K562 (cell line): ENCODE measurements around the gene EAPP. TPM values are rescaled to one million over a fixed set of nuclear protein-coding genes. Genes with fewer than 3 reads are reported as not detected.
"Not testable (repeated sequence)": the region's sequence is repeated elsewhere in the genome, so short reads cannot be mapped to it uniquely, and the experiment has no call there.

Source experiments
- ATAC-seq: fragments of 200-7000 bp; cut with Tn5 transposase; 3 replicates; pipeline ENCODE4 v1.9.1; 2020; ENCODE audit warnings: moderate library complexity
- BruUV-seq: library from RNA; stranded (reverse); fragments of 400-500 nt; replicated peaks from 2 replicates; lab custom pipeline; 2021; lab: Mats Ljungman, UMichigan
- CTCF ChIA-PET: fragments of 300-600 bp; formaldehyde crosslinking; extraction: SDS; loops from one replicate; lab custom pipeline; 2021; ENCODE audit warnings: low intra/inter-chr PET ratio; lab: Yijun Ruan, JAX
- POLR2A ChIA-PET: fragments of 300-600, 350-650 bp; sonication (Branson Sonifier 250); formaldehyde crosslinking; extraction: SDS; loops from one replicate; lab custom pipeline; 2021; ENCODE audit warnings: antibody characterized with exemption, inconsistent platforms; lab: Yijun Ruan, JAX
- DNase-seq, 4 experiments: peaks; one replicate each; pipeline versions ENCODE4 v3.0.0 to v3.0.0-alpha.2; 2011 to 2018; ENCODE audit warnings: low spot score in 3 of 4, mixed read lengths in 3 of 4; ENCODE audit errors: extremely low read depth in 1 of 4
- FAIRE-seq: peaks from 2 replicates; lab custom pipeline; 2011; peaks lifted over from hg19 to GRCh38; lab: Jason Lieb, UNC
- H2AFZ ChIP-seq: 2 replicates; pipeline ENCODE4 v1.6.0; 2011; ENCODE audit warnings: low read depth, low read length, control low read depth, inconsistent platforms
- H3K27ac ChIP-seq: fragments of 200-600 bp; 3 replicates; pipeline ENCODE4 v1.8.0; 2011; ENCODE audit warnings: low read depth, mild to moderate bottlenecking, control low read depth, inconsistent platforms, low read length, moderate library complexity, mixed read lengths; ENCODE audit errors: extremely low read depth
- H3K27me3 ChIP-seq, 2 experiments: fragments of 300-600 bp in 1 of 2; 2 replicates in 1 of 2; 3 replicates in 1 of 2; pipeline versions ENCODE4 v1.6.0 to v1.8.0; 2011; ENCODE audit warnings: inconsistent platforms in 2 of 2, low read length in 2 of 2, mild to moderate bottlenecking in 1 of 2, mixed read lengths in 1 of 2, moderate library complexity in 1 of 2; ENCODE audit not compliant: control insufficient read depth in 2 of 2, insufficient read depth in 2 of 2
- H3K36me3 ChIP-seq: fragments of 300-600 bp; 3 replicates; pipeline ENCODE4 v1.8.0; 2011; ENCODE audit warnings: mild to moderate bottlenecking, low read length, inconsistent platforms; ENCODE audit not compliant: control insufficient read depth, insufficient read depth
- H3K4me1 ChIP-seq, 2 experiments: fragments of 200-600 bp in 1 of 2; replicated peaks in 1 of 2; 2 replicates in 1 of 2; 3 replicates in 1 of 2; pipeline versions ENCODE4 v1.5.1 to v1.8.0; 2011; ENCODE audit warnings: inconsistent platforms in 2 of 2, low read length in 2 of 2, mild to moderate bottlenecking in 1 of 2, mixed read lengths in 1 of 2, moderate library complexity in 1 of 2; ENCODE audit not compliant: control insufficient read depth in 2 of 2, insufficient read depth in 2 of 2
- H3K4me2 ChIP-seq: 2 replicates; pipeline ENCODE4 v1.6.1; 2011; ENCODE audit warnings: low read length, control low read depth, inconsistent platforms, mixed read lengths; ENCODE audit not compliant: insufficient read depth
- H3K4me3 ChIP-seq: fragments of 200-600 bp; sonication (generic), shearing (Covaris generic); 2 replicates; pipeline ENCODE4 v1.5.1; 2016; ENCODE audit warnings: control low read depth, inconsistent platforms
- H3K79me2 ChIP-seq: fragments of 200-600 bp; 3 replicates; pipeline ENCODE4 v1.8.0; 2011; ENCODE audit warnings: low read length, inconsistent platforms; ENCODE audit not compliant: control insufficient read depth, insufficient read depth
- H3K9ac ChIP-seq, 2 experiments: 2 replicates each; pipeline versions ENCODE4 v1.6.0 to v1.6.1; 2011; ENCODE audit warnings: low read depth in 2 of 2, low read length in 2 of 2, control low read depth in 1 of 2, inconsistent platforms in 1 of 2, mild to moderate bottlenecking in 1 of 2, mixed read lengths in 1 of 2; ENCODE audit not compliant: insufficient read depth in 1 of 2
- H3K9me1 ChIP-seq: one replicate; pipeline ENCODE4 v1.6.0; 2011; ENCODE audit warnings: inconsistent platforms, mild to moderate bottlenecking, low read length, moderate library complexity; ENCODE audit not compliant: control insufficient read depth, insufficient read depth
- H3K9me3 ChIP-seq: replicated peaks from 2 replicates; pipeline ENCODE4 v1.5.1; 2011; ENCODE audit warnings: low read depth, low read length, inconsistent platforms; ENCODE audit not compliant: control insufficient read depth, insufficient read depth
- H4K20me1 ChIP-seq: replicated peaks from 2 replicates; pipeline ENCODE4 v1.6.1; 2011; ENCODE audit warnings: low read length, inconsistent platforms, mixed read lengths; ENCODE audit not compliant: control insufficient read depth, insufficient read depth
- WGBS: fragments of 100-300 bp; shearing (Covaris generic); methylation state at CpG from one replicate; pipeline ENCODE4 v1.1.6; 2016; ENCODE audit warnings: low coverage, mixed read lengths; ENCODE audit not compliant: insufficient coverage; ENCODE audit errors: missing lambda C conversion rate; 5-methylcytosine and 5-hydroxymethylcytosine counted together
- in situ Hi-C: fragments of 300-500 bp; cut with MboI; formaldehyde crosslinking; loops from 4 replicates; pipeline ENCODE4 v1.15.0; 2018; ENCODE audit warnings: inconsistent platforms, mixed read lengths
- intact Hi-C: fragments of 100-400 bp; cut with micrococcal nuclease; formaldehyde crosslinking; loops from 2 replicates; pipeline ENCODE4 v1.14.2; 2022
- polyA plus RNA-seq, 8 experiments: library from polyadenylated mRNA; depleted of rRNA in 4 of 8; stranded (reverse) in 5 of 8; unstranded in 3 of 8; fragments of >200 nt; fragmentation: Nextera tagmentation in 2 of 8; fragmentation: Illumina TruSeq in 1 of 8; extraction: Ambion mirVana in 2 of 8; extraction: Trizol in 1 of 8; gene quantifications; 2 replicates each; pipeline versions ENCODE4 v1.2.1 to v1.2.3, GENCODE V29; 2011 to 2014; ENCODE audit warnings: inconsistent platforms in 1 of 8, missing spikeins in 1 of 8
- total RNA-seq, 7 experiments: library from RNA; depleted of rRNA in 6 of 7; stranded (reverse); fragments of >200 nt in 6 of 7; fragmentation: Illumina TruSeq in 2 of 7; extraction: Trizol in 2 of 7; gene quantifications; 2 replicates each; pipeline versions ENCODE4 v1.2.1 to v1.2.3, GENCODE V29; 2011 to 2021; ENCODE audit warnings: low replicate concordance in 1 of 7

EAPP gene
- total and polyA plus RNA-seq, 9 of the 15 experiments (the other 6 are each of a cell fraction or from before 2014, with no cell fraction given), result 19.0 to 67.6 (median 30.3) TPM

- DNase-seq, BruUV-seq, in situ Hi-C loops, POLR2A ChIA-PET, H3K27me3 ChIP-seq, ATAC-seq, H3K4me1 ChIP-seq, H4K20me1 ChIP-seq, H3K9ac ChIP-seq, H3K27ac ChIP-seq, H2AFZ ChIP-seq, H3K4me2 ChIP-seq, H3K9me1 ChIP-seq, H3K4me3 ChIP-seq, H3K9me3 ChIP-seq, CTCF ChIA-PET, FAIRE-seq, intact Hi-C loops, H3K79me2 ChIP-seq: not testable (repeated sequence)
- WGBS, result 100% methylated on average over 6 of the region's 6 CpGs
- H3K36me3 ChIP-seq, result peaks cover 40% of the 10 kb centered on the region
Observed at GRCh38 chr14:34521071-34521470, 18.4 kb downstream of the EAPP start.

GRCh38 chr14:34520304-34520970, 19.1 kb downstream of the EAPP start:
- H3K79me2 ChIP-seq, H3K9me1 ChIP-seq, H3K4me2 ChIP-seq, H2AFZ ChIP-seq, H3K9me3 ChIP-seq, FAIRE-seq, CTCF ChIA-PET, in situ Hi-C loops, POLR2A ChIA-PET, BruUV-seq, H3K27me3 ChIP-seq, intact Hi-C loops, H3K4me3 ChIP-seq, DNase-seq, H3K9ac ChIP-seq, H3K27ac ChIP-seq, H3K4me1 ChIP-seq, ATAC-seq, H4K20me1 ChIP-seq: not testable (repeated sequence)
- H3K36me3 ChIP-seq, result peaks cover 41% of the 10 kb centered on the region
- 100% methylated on average over 3 of the region's 7 CpGs for WGBS
